Lung microvascular endothelial cell (primary cell): ENCODE measurements around the gene MCF2L. TPM values are rescaled to one million over a fixed set of nuclear protein-coding genes. Genes with fewer than 3 reads are reported as not detected.

Experiments used
- DNase-seq, 2 donors: peaks; one replicate each; pipeline versions ENCODE4 v3.0.0 to v3.0.0-alpha.2; 2010; ENCODE audit warnings: low read depth in 2 of 2
- total RNA-seq: library from RNA; depleted of rRNA; stranded (reverse); fragments of >200 nt; gene quantifications from 2 replicates; pipeline ENCODE4 v1.2.1, GENCODE V29; 2014

MCF2L gene
- total RNA-seq, 1 donor from 2014 or later = 10.9 TPM

DNA sequence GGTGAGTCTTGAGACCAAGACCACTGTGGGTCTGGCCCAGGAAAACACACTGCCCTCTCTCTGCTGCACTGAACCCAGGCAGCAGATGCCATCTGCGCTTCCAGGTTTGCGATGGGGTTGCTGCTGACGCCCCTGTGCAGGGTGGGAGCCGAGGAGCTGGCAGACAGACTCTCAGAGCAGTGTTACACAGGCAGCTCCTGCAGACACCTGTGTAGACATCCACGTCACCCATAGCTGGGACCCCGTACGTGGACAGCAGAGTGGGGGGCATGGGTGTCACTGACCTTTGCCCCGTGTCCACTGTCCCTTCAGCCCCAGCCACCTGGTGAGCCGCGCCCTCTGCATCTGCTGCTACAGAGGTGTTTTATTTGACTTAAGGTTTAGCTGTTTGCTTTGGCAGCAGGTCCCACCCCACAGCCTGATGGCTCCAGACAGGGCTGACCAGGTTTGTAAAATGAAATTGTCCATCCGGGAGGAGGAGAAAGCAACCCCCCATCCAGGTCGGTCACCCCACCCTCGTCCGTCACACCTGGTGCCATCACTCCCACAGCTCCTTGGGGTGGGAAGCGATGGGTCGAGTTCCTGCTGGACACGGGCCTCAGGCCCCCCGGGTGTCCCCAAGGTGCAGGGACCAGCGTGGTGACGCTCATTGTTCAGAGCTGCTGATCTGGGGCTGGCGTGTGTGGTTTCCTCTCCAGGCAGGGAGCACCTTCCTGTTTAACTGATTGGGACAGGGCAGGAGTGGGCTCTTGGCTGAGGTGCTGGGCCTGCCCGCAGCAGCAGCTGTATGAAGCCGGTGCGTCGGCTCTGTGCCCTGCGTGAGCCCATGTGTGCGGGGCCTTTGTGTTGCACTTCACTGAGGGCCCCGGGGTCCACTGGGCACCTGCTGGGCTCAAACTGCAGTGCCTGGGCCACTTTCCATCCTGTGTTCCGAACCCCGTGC, 28.4 kb downstream of the MCF2L start:
- DNase-seq = peak in 1 of 2 donors; percentile 47

DNA sequence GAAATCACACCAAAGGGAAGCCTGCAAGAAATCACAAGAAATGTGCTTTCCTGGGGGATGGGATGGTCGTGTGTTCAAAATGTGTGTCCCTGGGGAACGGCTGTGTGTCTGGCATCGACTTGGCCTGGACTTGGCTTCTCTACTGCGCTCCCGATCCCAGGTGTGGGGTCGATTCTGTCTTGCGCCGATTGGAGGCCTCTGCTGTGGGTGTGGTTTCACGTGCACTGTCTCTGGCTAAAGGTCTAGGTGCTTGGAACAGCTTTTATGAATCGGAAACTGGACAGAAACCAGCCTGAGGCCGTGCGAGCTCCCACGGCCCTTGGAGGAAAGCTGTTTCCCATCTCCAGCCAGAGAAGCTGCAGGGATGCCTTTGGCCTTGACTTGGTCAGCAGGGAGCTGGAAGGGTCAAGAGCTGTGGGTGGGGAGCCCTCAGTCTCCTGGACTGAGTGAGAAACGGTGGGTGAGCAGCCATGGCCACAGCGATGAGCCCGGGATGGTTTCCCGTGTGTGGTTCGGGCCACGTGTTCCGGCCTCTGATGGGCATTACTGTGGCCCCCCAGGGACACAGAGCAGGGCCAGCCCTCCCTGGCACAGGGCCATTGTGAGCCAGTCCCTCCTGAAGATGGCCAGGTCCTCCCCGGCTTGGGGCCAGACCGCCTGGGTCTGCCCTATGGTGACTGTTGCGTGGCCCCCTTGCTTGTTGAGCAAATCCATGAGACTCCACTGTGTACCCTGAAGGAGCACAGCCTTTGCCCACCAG, 29.7 kb downstream of the MCF2L start:
- no peak for DNase-seq

DNA sequence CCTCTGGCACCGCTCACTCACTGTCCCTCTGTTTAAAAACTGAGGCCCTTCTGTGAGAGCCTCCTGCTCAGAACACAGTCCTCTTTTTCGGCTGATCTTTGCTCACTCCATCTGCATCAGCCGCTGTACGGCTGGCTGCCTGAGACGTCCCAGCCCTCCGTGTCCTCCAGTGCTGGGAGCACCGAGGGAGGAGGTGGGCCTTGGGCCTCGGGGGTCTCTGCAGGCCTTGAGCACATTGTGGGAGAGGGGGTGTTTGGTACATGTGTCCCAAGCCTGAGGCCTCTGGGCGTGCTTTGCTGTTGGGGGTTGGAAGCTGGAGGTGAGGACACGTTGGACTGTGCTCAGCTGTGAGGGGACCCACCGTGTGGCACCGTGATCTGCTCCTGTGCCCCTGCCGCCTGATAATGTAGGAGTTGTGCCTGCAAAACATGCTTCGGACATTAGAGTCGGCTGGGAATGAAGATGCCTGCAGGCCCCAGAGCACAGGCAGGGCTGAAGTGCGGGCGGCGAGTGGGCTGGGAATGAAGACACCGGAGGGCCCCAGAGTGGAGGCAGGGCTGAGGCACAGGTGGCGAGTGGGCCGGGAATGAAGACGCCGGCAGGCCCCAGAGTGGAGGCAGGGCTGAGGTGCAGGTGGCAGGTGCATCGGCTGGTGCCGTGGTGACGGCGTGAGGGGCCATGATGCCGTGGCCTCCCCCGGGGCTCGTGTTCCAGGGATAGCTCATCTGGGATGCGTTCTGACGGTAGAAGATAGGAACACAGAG, 30.6 kb downstream of the MCF2L start:
- no peak for DNase-seq

DNA sequence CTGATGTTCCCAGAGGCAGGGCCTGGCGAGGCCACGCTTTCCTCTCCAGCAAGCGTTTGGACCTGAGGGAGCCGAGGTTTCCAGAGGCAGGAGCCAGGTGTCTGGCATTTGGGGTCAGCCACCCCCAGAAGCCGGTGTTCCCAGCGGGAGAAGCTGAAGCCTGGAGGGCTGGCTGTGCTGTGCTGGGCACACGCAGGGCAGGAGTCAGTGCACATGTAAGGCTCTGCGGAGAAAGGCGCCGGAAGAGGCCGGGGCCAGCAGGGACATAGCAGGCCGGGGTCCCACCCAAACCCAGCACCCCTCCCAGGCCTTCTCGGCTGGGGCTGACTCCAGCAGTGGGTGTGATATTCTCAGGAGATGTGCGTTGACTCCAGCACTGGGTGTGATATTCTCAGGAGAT, 31.6 kb downstream of the MCF2L start:
- no peak for DNase-seq

DNA sequence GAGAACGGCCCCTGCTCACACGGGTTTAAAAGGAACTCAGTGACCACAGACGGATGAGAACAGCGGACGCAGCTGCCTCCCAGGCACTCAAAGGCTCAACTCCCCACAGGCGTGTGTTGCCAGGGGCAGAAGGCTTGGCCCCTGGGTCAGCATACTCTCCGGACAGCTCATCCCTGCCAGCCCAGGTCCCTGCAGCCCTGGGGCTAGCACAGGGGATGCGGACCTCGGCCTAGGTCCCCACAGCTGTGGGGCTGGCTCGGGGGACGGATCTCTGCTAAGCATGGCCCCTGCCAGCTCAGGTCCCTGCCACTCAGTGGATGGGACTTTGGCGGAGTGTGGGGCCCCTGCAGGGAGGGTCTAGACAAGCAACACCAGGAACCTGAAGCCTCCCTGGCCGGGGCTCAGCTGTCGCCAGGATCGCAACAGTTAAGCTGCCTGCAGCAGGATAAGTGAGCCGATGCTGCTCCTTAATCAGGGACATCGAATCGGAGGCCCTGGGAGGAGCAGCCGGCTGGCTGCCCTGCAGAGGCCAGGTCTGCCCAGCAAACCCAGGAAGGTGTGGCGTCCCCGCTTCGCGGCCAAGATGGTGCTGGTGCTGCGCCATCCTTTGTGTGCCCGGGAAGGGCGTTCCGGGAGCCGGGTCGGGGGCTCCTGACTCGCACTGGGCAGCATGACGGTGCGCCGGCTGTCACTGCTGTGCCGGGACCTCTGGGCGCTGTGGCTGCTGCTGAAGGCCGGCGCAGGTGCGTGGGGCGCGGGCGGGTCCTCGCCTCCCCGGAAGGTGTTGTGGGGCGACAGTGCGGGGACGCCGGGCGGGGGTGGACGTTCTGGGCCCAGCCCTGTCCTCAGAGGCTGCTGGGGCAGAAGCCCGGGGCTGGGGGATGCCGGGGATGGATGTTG, 32.5 kb downstream of the MCF2L start:
- no peak for DNase-seq

DNA sequence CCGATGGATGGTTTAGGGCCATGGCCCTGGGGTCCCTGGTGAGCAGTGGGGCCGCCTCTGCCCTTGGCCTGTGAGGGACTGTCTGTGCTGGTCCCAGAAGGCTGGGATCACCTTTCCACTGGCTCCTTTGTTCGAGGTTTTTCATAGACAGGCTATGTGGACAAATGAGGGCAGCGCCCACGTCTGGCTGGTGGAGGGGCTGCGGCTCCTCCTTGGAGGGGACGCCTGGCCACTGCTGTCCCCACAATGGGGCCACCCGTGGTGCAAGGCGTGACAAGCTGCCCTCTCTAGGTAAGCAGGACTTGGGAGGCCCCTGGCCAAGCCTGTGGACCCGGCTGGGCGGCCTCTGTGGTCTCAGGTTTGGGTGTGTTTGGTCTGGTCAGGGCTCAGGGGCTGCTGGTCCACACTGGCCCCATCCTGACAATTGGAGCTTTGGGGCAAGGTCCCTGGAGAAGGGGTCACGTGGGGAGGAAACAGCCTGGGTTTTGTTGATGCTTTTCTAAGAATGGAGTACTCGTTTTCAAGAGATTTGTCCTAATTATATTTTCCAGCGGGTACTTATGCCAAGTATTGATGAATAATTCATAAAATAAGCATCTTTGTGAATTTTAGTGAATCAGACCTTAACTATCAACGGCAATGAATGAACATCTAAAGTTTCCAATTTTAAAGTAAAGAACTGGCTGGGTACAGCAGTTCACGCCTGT, 33.3 kb downstream of the MCF2L start:
- DNase-seq = no peak

DNA sequence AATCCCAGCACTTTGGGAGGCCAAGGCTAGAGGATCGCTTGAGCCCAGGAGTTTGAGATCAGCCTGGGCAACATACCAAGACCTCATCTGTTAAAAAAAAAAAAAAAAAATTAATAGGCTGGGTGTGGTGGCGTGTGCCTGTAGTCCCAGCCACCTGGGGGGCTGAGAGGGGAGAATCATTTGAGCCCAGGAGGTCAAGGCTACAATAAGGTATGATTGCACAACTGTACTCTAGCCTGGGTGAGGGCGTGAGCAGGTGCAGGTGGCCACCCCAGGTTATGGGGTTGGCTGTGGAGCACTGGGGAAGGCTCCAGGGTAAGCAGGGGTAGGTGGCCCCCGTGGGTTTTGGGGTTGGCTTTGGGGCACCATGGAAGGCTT, 33.9 kb downstream of the MCF2L start:
- no peak for DNase-seq

DNA sequence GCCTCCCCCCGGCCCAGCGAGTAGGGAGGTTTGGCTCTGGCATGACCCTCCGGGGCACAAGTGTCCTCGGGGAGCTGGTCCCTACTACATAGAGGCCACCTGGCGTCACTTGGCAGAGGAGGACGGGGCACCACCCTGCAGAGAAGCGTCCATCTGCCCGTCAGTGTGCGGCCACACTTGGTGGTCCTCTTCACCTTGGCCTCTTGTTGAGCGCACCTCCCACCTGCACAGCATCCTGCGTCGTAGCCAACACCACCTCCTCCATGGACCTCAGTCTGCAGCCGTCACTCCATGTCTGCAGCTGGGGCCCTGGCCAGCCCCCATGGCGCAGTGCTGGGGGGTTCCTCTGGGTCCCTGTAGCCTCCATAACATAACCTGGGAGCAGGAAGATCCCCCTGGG, 35.1 kb downstream of the MCF2L start:
- DNase-seq = no peak

DNA sequence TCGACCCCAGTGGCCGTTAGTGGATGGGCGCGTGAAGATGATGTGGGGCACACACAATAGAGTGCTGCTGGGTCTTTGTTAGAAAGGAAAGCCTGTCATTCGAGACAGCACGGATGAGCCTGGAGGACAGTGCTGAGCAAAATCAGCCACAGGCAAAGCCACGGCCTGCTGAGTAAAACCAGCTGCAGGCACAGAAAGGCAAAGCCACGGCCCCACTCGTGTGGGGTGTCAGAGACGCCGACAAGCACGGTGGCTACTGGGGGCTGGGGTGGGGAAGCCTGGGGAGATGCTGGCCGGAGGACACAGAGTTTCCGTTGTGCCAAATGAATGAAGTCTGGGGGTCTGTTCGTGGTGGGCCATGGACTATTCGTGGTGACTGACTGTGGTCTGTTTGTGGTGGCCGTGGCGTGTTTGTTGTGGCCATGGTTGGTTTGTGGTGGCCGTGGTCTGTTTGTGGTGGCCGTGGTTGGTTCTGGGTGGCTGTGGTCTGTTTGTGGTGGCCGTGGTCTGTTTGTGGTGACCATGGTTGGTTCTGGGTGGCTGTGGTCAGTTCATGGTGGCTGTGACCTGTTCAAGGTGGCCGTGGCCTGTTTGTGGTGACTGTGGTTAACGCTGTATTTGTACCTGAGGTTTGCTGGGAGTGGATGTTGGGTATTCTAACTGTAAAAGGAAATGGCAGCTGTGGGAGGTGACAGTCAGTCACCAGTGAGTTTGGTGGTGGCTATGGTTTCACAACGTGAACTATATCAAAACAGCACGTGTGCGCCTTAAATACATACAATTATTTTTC, 36.3 kb downstream of the MCF2L start:
- no peak for DNase-seq

DNA sequence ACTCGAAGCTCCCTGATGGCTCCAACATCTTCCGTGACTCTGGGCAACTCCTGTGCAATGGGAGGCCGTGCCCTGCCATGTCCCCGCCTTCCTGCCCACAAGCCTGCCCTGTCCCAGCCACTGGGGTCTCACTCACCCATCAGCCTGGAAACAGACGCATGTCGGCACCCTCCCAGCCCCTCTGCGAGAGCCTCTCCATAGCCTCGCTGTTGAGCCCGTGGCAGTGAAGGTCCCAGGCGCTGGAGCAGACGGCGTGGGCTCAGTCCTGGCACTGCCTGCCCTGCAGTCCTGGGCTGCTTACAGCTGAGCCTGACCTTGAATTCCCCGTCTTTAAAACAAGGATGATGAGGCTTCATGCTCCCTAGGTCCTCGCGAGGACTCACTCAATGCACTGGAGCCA, 37.0 kb downstream of the MCF2L start:
- DNase-seq = no peak

DNA sequence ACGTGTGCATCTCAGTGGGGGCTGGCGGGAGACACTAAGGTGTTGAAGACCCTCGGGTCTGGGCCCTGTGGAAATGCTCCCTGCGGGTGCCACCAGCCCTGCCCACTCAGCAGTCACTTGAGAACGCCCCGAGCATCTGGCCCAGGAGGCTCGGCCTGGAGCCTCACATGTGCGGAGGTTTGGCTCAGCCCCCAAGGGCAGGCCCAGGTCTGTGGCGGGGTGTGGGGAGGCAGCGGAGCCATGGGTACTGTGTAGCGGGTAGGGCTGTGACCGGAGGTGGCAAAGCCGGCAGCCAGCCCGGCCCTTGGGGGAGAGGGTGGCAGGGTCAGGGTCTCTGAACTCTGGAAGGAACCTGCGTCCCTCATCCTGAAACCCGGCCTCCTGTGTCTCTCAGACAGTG, 37.6 kb downstream of the MCF2L start:
- no peak for DNase-seq

DNA sequence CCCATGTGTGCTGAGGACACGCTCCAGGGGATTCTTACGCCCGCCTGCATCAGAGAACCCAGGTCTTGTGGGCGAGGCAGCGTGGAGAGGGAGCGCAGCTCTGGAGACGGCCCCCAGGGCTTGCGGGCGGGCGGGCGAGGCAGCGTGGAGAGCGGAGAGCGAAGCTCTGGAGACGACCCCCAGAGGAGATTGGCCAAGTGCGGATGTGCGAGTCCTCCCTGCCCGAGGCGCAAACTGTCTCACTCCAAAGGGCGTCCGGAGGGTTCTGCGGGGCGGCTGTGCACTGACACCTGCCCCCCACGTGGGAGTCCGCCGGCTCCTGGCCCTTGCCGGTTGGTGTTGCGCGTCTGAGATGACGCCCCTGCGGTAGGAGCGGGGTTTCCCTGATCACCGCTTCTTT, 39.8 kb downstream of the MCF2L start:
- DNase-seq = no peak

DNA sequence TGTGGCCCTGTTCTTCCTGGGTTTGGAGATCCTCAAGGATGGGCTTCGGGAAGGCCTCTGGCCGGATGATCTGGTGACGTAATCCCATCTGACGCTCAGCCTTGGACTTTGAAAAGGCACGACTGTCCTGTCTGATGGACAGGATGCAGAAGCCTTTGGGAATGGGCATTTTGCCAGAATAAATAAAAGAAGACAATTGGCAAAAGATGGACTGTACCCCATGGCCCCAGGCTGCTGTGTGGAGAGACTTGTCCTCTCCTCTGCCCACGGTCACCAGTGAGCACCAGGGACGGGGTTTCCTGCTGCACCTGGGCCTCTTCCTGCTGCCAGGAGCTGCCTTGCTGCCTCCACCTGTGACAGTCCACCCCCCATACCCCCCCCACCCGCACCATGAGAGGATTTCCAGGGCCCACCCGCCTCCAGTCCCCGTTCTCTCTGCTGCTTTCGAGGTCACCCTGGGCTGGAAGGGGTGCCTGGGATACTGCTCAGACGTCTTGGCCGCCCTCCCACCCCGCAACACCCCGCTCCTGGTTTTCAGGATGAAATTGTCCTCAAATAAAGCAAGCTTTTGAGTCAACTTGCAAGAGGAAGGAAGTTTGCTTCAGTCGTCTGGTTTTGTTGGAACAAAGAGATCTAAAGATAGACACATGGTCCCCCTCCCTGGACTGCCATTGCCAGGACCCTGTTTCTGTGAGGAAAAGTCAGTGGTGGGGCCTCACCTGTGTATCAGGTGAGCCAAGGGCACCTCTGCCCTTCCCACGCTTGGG, 40.9 kb downstream of the MCF2L start:
- DNase-seq = peak; percentile 51 to 85

DNA sequence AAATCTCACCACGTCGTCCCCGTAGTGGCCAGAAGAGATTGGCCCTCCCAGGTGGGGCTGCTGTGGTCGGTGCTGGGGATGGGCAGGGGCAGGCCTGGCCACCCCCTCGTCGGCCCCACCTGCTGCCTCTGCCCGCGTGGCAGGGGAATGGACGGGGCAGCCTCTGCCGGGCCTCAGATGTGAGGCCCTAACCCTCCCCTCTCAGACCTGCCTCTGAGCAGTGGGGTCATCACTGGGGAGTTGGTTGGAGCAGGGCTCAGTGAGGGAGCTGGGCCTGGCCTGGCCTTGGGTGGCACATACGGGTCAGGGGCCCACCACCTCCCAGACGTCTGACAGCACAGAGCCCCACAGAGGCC, 41.5 kb downstream of the MCF2L start:
- no peak for DNase-seq

DNA sequence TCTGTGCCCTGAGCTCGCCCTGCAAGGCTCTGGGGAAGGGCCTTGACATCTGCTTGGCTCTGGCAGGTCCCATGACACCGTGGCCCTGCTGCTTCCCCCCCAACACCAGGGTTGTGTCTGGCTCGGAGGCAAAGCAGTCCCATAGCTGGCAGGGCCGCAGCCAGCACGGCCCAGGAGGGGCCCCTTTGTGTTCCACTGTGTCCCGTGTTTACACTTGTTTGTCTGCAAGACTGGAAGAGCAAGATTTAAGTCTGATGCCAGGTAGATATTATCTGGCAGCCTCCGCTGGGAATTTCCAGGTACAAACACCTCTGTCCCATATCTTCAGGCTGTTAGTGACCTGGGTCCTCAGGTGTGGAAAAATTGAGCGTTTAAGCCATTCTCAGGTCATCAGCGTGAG, 44.3 kb downstream of the MCF2L start:
- DNase-seq = no peak

DNA sequence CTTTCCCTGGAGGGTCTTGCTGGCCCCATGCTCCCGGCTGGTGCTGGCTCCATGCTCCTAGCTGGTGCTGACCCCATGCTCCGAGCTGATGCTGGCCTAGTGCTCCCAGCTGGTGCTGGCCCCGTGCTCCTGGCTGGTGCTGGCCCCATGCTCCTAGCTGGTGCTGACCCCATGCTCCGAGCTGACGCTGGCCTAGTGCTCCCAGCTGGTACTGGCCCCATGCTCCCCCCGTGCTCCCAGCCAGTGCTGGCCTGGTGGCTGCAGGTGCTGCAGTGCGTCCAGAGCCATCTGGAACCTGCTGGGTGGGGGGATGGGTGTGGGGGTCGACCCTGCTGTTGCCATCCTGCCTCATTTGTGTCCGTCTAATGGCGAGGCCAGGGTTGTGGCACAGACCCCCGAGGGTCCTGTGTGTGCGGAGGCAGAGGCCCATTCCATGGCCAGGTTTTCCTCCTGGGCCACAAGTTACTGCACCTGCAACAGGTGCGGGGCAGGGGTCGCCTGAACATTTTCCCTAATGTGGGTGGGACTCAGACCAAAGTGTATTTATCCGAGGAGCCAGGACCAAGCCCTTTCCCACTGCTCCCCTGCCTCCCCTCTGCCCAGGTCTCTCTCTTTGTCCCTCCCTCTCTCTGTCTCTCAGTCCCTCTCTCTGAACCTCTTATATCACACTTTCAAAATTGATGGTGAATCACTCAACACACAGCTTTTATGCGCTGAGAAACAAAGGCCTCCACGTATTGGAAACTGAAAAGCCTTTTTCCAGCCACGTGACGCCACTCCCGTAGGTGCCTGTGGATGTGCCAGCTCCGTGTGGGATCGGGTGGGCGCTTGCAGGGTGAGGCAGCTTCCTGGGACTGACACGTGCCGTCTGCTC, 45.1 kb downstream of the MCF2L start:
- DNase-seq = peak in 1 of 2 donors; percentile 18

DNA sequence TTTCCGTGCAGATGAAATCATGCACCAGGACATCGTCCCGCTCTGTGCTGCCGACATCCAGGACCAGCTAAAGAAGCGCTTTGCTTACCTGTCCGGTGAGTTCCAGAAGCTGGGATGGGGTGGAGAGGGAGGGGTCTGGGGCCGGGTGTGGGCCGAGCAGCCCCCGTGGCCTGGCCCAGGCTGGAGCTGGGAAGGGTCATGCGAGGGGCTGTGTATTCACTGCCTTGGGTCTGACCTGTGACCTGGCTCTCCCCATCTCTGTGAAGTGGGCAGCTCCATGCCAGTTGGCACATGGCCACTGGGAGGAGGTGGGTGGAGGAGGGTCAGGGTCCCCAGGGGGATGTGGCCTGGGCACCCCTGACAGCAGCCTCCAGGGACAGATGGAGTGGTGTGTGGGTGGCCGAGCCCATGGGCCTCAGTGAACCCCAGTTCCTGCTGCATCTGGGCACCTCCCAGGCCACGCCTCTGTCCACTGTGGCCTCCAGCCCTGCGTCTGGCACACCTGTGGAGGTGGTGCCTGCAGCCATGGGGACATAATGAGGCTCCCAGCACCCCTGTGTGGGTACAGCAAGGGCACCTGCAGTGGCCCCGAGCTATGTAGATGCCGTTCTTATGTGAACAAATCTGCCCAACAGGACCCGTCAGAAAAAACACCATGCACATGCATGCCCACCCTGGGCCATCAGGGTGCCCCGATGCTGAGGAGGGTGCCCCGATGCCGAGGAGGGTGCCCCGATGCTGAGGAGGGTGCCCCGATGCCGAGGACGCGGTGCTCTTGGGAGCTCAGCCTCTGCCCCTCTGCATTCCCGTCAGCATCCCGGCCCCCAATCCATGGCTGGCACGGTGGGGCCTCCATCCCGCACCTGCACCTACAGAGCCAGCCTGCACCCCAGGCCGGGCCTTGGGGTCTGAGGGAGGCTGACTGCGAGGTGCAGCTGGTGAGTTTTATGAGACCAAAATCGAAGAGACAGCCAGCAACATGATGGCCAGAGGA, 46.0 kb downstream of the MCF2L start:
- DNase-seq = no peak
